NCI-H1694 (cell line): Measurements from ENCODE around the gene TRMO.

Experiments used
- DNase-seq: peaks from one replicate; lab custom pipeline; 2025; lab: John Stamatoyannopoulos, UW

Gene TRMO

DNA sequence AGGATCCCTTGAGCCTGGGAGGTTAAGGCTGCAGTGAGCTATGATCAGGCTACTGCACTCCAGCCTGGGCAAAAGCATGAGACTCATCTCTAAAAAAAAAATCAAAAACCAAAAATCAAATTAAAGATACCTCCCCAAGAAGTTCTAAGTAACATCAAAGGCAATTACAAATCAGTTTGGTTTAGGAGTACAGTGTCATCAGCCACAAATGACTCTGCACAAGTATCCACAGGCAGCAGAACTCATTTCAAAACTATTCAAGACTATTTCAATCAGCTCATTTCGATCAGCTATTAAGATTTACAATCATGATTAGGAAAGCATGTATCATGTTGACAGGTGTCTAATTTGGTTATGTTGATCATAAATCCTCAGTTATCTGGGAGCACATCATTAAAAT is 19.1 kb downstream of the TRMO start:
- DNase-seq: no peak

DNA sequence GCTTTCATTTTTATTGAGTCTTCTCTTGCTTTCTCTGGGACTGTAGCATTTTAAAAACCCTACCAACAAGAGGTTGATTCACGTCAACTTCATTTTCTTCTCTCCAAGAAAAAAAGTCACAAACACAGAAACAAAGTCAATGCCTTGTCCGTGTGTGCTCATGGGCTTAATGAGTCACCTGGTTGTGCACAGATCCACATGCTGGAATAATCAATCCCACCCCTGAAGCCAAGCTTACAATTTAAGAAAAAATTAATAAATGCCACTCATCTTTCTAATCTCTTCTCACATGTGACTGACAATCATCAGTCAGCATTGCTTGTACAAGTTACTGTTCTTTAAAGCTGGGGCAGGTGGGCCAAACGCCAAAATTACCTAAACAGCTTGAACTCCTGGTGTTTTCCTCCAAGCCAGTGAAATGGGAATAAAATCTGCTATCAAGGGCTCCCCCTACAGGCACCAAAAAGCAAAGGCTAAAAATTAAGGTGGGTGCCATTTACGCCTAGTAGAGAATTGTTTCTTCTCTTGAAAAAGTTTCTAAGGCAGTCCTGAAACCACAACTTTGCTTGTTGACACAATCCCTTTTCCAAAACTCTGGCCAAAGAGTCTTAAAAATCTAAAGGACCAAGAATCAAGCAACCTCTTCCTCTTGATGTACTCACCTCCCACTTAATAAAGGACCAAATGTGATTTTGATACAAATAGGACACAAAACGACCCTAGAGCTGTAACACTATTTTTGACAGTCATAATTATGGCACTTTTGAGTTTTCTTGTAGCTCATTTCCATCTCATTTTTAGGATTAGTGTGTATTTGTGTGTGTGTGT is 21.3 kb downstream of the TRMO start:
- DNase-seq: peak; percentile 19

DNA sequence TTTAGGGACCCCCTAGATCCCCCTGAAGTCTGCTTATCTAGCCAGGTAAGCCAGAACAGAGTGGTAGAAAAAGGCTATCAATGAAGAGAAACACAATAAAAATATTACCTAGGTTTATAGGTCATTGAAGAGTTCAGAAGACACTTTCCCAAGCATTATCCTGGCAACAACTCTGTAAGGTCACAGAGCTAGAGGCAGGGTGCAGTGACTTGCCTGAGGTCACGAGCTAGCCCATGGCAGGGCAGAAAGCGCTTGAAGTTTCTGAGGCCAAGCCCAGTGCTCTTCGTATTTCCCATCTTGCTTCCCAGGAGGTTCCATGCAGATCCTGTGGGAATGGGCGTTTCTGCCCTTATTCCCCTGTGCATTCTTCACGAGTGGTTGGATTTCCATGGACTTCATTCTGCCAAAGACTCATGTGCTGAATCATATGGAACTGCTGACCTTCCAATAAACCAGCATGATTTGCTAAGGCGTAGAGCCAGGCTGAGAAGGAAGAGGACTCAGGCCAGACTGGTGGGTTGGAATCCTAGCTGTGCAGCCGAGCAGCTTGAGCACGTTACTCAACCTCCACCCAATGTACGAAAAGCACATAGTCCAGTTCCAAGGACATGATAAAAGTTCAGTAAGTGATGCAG is 22.1 kb downstream of the TRMO start:
- no peak for DNase-seq

DNA sequence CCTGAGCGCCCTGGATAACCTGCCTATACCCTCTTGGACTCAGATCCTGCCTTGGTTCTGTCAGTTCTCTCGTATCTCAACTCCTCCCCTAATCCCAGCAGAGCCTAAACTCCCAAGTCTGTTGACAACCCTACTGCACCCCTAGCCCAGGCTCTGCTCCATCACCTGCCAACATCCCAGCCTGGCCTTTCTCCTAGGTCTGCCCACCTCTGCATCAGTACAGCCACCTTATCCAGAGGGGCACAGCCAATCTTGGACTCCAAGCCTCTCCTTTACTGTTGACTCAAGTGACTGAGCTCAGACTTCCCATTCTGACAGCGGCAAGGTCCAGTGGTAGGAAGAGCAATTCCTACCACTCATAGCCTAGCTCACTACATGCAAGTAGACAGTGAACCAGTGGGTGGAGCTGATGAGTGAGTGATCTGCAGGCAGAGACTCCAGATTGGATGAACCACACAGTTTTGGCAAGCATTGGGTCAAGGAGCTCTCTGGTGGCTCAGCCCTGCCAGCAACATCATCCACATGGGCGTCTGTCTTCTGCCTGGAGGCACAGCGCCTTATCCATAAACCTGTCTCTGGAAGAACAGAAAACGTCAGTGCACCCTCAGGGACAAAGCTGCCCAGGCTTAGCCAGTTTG is 26.5 kb downstream of the TRMO start:
- DNase-seq: no peak

GRCh38 chr9:97895211-97895610 is 27.1 kb downstream of the TRMO start:
- DNase-seq: no peak

DNA sequence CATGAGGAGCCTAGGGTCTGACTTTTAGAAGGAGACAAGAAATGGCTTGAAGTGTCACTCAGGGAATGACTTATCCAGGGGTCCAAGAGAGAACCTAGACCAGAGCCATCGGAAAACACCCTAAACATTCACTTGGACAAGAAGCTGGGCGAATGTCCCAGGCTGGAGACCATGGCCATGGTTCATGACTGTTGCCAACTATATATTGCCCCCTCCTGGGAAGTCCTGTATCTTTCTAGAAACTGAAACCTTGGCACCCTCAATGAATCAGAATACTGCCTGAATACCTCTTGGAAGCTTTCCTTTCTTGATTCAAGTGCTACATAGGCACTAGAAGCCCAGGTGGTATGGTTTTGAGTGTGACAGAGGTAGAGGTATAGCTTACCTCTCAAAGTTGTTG is 29.9 kb downstream of the TRMO start:
- DNase-seq: no peak

DNA sequence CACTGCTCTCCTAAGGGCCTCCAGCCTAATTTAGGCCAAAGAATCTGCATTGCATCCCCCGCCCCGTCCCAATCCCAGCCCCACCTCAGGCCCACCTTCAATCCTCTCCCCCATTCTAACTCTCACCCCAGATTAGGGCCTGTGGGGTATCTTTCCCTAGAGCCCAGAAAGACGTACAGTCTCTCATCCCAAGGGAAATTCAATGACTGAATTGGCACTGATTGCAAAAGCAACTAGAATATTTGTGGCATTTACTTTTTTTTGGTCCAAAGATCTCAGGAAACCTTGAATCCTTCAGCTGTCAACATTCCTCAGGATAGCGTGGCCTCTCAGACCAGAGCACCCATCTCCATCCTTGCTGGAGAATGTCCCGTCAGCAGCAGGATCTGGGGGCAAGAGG is 30.6 kb downstream of the TRMO start:
- DNase-seq: no peak

DNA sequence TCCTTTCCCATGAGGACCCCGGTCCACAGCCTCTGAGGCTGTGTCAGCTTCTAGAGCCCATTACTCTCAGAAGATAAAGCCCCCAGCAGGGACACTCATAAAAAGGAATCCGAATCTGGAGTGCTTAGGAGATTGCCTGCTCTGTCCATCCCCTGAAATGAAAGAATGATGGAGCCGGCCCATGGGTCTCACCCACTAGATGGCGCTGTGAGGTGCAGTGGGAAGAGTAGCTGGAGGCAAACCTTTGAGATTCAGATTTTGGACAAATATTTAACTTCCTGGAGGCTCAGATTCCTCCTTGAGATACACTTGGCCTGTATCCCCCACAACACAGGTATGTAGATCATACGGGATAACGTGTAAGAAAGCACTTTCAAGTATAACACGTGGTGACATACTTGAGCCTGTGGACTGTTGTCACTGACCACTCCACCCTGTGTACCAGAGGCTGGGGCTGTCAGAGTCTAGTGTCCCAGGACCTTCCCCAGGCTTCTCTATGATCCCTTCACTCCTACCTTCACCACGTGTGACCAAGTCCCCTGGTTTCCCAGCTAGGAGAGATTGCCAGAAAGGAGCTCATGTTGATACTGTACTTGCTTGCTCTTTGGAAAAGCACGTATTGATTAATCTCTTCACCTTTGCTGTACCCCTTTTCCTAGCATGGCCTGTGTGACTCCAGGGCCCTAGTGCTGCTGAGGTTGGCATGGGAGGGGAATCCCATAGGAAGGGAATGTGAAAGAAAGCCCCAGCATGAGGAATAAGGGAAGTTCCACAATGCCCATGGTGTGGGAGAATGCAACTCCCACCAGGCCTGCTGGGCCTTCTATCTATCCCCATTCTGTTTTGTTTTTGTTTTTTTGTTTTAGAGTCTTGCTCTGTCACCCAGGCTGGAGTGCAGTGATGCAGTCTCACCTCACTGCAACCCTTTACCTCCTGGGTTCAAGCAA is 32.1 kb downstream of the TRMO start:
- DNase-seq: no peak

GRCh38 chr9:97880336-97880735 is 42.0 kb downstream of the TRMO start:
- no peak for DNase-seq

GRCh38 chr9:97876061-97876460 is 46.2 kb downstream of the TRMO start:
- no peak for DNase-seq

DNA sequence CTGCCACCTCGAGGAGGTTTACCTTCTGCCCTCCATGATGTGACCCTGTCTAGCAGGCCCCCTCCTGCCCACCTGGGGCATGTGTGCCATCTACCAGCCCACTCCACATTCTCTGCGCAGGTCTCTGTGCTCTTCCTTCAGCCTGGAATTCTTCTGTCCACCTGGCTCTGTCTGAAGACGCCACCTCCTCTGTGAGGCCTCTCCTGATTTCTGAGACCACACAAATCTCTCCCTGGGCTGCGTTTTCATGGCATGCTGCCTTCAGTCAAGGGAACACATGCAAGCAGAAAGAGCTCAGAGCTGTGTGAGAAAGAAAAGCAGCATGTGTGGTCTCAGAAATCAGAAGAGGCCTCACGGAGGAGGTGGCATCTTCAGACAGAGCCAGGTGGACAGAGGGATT is 47.2 kb downstream of the TRMO start:
- DNase-seq: no peak

GRCh38 chr9:97874624-97875023 is 47.7 kb downstream of the TRMO start:
- no peak for DNase-seq

DNA sequence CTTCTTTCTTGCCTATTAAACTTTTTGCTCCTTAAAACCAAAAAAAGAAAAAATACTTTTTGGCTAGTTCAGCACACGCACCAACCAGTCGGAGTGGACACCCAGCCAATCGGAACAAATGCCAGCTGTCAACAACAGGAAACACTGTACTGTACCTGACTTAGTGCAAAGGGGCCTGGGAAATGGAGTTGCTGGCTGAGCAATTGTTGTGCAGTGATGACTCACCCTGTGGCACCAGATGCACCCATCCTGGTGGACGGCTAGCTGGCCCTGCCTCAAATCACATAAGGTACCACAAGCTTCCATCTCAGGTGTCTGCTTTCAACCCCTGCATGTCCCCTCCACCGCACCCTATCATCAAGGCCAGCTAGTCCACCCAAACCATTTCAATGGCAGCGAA is 48.4 kb downstream of the TRMO start:
- DNase-seq: no peak

DNA sequence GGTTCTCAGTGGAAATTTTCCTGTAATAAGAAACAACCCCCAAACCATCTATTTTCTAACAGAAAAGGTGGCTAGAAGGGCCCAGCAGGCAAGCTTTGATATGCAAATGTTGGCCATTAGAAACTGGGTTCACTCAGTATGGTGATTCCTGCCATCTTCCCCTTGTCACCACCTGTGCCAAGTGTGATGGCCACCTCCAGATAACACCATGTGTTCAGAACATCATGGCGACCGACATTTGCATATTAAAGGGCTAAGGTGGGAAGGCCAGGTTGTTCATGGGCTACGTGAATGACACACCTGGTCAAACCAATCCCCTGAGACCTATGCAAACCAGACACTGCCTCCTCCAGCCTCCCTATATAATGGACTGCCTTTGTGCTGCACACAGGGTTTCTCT is 48.9 kb downstream of the TRMO start:
- DNase-seq: no peak

- no peak for DNase-seq
Observed at GRCh38 chr9:97868859-97869258, 53.4 kb downstream of the TRMO start.

DNA sequence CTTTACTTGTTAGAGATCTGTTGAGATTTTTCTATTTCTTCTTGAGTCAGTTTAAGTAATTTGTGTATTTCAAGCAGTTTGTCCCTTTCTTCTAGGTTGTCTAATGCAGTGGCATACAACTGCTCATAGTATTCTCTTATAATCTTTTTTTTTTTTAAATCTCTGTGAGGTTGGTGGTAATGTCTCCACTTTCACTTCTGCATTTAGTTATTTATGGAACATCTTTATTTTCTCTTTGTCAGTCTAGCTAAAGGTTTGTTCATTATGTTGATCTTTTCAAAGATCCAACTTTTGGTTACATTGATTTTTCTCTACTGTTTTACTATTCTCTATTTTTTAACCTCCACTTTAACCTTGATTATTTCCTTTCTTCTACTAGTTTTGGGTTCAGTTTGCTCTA is 55.5 kb downstream of the TRMO start:
- no peak for DNase-seq

DNA sequence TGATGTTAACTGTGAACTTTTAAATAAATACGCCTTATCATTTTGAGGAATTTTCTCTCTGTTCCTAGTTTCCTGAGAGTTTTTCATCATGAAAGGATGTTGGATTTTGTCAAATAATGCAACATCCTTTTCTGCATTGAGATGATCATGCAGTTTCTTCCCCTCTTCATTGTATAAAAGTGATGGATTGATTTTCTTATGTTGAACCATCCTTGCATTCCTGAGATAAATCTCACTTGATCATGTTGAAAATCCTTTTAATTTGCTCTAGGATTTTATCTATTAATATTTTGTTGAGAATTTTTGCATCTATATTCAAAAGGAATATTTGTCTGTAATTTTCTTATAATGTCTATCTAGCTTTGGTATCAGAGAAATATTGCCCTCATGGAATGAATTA is 56.0 kb downstream of the TRMO start:
- DNase-seq: no peak

- no peak for DNase-seq
Observed at GRCh38 chr9:97864396-97864795, 57.9 kb downstream of the TRMO start.

GRCh38 chr9:97863314-97863713 is 59.0 kb downstream of the TRMO start:
- no peak for DNase-seq

- no peak for DNase-seq
Observed at GRCh38 chr9:97861148-97861475, 61.2 kb downstream of the TRMO start.

DNA sequence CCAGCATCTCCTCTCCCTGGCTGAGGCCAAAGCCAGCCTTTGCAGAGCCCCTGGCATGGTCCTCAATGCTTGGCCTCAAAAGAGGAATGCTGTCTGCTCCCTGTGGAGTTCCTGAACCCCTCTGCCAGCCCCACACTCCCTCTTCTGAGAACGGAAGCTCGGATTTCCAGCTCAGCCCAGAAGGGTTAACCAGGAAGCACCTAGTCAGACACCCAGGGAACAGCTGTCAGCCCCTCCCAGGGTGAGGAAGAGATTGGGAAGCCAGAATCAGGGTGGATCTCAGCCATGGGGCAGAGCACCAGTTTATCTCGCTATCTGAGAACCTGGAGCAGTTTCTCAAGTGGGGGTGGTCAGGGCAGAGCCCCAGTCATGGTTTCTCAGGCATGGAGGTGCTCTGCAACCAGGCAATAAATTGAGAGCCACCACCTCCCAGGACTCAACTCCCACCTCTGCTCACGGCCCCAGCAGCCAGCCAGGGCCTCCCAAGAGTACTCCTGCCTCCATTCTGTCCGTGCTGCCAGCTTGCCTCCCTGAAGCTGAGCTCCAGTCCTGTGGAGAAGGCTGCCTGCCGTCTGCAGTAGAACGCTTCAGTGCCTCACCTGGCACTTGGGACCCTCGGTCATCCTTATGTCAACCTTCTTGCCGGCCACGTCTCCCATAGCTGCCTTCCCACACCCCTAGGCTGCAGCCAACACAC is 61.7 kb downstream of the TRMO start:
- DNase-seq: no peak

GRCh38 chr9:97859346-97859745 is 63.0 kb downstream of the TRMO start:
- DNase-seq: no peak
